ENCODE measurements around the gene PDE4D.
"Not testable (repeated sequence)": the region's sequence is repeated elsewhere in the genome, so short reads cannot be mapped to it uniquely, and the experiment has no call there.

The PDE4D gene

GRCh38 chr5:59703789-59704188, 189.7 kb downstream of the PDE4D start:
- no peak for DNase-seq (ENCODE audit: low read depth in 2 of 2)

GRCh38 chr5:59698207-59699178, 195.0 kb downstream of the PDE4D start:
- DNase-seq (ENCODE audit: low read depth in 2 of 2) = no peak

DNA sequence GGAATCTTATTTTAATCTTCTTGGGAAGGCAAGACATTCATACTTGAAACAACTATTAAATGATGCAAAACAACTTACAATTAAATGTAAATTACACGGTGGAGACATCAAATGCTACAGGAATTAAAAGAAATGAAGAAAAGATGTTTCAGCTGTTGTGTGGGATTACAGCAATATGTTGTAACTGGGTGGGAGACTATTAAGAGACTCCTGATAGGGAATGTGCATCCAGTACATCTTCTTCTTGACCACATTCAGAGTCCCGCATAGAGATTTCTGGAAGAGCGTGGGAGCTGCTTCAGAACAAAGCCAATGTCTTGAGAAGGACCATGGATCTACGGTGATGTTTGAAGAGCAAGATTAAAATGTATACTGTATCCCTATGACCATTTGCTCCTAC, 199.1 kb downstream of the PDE4D start:
- no peak for DNase-seq (ENCODE audit: low read depth in 2 of 2)

- no peak for DNase-seq (ENCODE audit: low read depth in 2 of 2)
Observed at GRCh38 chr5:59693492-59694309, 199.8 kb downstream of the PDE4D start.

DNA sequence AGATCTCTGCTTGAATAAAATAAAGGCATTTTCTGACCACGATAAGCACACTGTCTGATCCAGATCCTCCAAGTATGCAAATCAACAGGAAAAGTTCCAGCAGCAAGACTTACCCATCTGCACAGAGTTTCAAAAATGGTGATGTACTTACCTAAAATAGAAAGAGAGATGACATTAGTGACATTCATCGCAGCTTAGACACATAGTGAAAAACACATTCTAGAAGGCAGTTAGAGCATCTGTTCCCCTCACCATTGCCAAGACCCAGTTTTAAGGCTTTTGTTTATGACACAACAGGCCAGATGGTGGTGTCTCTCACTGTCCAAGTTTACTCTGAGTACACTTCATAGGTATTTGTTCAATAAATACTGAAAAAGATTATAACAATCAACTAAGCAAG, 207.7 kb downstream of the PDE4D start:
- DNase-seq (ENCODE audit: low read depth in 2 of 2) = no peak

GRCh38 chr5:59685191-59685530, 208.4 kb downstream of the PDE4D start:
- no peak for DNase-seq (ENCODE audit: low read depth in 2 of 2)

DNA sequence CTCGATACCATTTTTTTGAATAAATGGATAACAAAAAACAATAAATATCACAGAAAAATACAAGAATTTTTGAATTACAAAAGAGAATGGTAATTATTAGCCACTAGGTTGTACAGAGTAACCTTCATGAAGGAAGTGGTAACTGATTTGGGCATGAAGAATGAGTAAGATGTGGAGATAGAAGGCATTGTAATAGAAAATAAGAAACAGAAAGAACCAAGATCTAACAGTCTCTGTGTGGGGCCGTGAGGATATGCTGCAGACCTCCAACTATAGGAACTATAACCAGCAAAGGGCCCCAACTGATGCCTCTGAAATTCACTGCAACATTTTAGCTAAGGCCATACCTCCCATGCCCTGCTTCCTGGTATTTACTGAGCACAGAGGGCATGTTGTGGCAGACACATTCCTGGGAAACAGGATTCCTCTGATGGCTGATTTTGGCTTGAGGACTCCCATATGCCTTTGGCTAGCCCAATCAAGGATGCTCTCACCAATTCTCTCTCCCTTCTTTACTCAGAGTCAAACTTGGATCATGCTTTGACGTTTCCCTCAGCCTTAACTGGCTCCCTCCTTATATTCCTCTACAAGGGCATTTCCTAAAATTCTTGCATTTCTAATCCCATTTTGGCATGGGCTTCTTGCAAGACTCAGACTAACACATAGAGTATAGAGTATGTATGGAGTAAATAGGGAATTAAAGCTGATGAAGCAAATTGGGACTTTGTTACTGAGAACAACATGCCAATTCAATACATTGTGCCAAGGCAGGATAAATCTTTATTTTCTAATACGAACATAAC, 208.9 kb downstream of the PDE4D start:
- no peak for DNase-seq (ENCODE audit: low read depth in 2 of 2)

DNA sequence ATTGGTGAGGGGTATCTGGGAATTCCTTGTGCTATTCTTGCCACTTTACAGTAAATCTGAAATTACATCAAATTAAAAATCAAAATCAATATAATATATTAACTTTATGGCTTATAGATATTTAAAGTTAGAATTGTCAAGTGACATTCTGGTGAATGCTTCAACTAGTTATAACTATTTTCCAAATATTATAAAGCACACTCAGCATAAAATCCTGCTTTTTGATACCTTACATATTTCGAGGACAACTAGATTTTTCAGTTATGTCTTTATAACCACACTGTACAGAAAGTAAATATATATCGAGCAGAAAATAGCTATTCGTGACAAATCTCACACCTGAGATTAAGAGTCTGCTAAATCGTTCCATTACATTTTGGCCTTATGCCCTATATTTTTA, 210.2 kb downstream of the PDE4D start:
- DNase-seq (ENCODE audit: low read depth in 2 of 2) = no peak

DNA sequence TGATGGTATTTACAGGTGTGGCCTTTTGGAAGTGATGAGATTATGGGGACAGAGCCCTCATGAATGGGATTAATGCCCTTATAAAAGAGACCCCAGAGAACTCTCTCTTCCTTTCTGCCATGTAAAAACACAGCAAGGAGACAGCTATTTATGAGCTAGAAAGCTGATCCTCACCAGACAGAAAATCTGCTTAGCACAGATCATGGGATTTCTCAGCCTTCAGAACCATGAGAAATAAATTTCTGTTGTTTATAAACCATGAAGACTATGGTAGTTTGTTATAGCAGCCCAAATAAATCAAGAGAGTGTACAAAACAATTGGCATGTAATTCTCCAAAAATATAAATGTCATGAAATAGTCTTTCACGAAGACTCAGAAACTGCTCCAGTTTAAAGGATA, 211.0 kb downstream of the PDE4D start:
- no peak for DNase-seq (ENCODE audit: low read depth in 2 of 2)

DNA sequence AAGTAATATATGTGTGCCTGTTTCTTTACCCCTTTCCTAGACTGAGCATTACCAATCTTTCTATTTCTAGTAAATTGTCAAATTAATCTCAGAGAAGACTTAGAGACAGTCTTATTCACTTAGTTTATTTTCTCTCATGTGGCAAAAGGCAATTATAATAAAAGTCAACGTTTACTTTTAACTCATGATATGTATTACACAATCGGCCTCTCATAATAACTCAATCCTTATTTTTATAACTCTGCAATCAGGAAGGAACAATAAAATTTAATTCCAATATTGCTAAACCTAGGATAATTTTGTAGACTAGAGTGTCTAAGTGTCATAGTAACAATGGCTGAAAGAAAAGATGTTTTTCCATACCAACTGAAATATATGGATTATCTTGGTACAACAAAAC, 214.6 kb downstream of the PDE4D start:
- DNase-seq (ENCODE audit: low read depth in 2 of 2) = no peak

DNA sequence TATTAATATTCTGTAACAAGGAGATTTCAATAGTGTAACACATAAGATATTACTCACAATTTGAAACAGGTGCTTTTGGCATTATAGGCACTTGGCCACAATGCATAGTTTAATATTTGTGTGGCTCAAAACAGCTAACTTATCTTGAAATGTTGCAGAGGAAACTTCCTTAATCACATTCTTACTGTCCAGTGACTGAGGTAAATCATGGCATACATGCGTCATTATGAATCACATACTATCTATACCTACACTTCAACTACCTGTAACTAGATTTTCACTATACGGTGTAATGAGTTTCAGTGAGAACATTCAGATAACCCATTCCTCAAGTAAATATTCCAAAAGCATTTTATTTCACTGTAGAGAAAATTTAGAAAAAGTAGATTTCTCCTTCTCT, 218.8 kb downstream of the PDE4D start:
- DNase-seq (ENCODE audit: low read depth in 2 of 2) = no peak

DNA sequence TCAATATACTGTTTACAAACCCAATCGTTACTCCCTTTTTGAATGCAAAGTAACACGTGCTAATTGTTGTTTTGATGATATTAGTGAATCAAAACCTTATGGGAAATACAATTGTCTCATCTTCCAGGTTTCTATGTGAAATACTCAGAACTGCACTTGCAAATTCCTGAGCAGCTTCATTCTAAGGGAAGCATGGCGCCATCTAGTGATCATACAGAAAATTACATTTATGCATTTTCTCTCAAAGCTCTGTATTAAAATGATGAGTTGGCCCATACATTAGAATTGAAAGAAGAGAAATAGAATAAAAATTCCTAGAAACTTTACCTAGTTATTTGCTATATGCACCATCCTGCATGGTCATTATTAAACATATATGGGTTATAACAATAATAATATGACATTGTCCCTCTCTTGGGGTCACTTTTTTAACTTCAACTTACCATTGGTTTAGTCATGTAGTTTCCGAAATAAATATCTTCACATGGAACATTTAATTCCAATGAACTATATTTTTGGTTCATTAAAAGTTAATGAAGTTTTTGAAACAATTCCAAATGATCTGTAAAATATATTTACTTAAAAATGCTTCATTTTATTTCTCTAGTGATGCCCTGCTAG, 220.0 kb downstream of the PDE4D start:
- DNase-seq (ENCODE audit: low read depth in 2 of 2) = no peak

- DNase-seq (ENCODE audit: low read depth in 2 of 2) = no peak
Observed at GRCh38 chr5:59666440-59667068, 227.0 kb downstream of the PDE4D start.

DNA sequence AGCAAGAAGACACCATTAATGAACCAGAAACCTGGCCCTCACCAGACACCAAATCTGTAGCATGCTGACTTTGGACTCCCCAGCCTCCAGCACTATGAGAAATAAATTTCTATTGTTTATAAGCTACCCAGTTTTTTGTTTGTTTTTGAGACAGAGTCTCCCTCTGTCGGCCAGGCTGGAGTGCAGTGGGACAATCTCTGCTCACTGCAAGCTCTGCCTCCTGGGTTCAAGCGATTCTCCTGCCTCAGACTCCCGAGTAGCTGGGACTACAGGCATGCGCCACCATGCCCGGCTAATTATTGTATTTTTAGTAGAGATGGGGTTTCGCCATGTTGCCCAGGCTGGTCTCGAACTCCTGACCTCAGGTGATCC, 227.7 kb downstream of the PDE4D start:
- not testable (repeated sequence) for DNase-seq (ENCODE audit: low read depth in 2 of 2)

DNA sequence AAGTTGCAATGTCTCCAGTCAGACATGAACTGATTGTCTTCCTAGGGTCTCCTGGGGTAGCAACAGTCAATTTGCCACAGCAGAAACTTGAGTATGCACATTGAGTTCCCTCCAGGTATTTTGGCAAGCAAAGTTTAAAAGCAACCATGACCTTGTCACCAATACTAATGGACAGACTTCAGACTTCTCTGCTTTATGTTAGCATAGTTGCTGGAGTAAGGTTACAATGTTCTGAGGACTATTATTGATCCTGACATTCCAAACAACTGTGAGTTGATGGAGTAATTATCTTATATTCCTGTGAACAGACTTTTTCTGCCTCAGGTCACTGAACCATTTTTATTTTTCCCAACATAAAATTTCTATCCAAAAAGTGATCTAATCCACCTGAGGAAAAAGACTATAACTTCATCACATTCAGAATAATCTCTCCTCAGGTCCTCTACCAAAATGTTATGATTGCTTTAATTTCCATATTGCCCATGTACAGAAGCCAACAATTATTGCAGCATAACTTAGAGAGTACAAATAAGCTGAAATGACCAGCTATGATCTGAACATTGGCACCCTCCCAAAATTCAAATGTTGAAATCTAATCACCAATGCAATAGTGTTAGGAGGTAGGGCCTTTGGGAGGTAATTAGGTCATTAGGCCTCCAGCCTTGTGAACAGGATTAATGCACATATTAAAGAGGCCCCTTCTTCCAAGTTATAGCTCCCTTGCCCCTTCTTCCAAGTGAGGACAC, 228.3 kb downstream of the PDE4D start:
- DNase-seq (ENCODE audit: low read depth in 2 of 2) = no peak

- DNase-seq (ENCODE audit: low read depth in 2 of 2) = no peak
Observed at GRCh38 chr5:59661954-59662615, 231.4 kb downstream of the PDE4D start.

DNA sequence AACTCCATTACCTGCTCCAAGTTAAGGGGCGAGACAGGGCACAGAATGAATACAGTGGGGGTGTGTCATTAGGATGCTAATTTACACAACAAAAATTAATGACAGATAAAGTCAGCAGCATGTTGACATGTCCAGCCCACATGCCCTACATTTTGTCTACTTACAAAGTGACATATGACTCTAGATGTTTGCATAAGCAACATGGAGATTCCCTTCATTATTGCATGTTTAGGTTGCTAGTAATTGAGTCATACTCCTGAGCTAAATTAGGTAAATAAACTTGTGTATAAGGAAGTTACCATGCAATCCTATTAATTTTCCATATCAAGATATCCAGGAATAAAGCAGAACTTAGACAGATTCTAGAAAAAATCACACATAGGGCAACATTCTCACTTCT, 232.2 kb downstream of the PDE4D start:
- DNase-seq (ENCODE audit: low read depth in 2 of 2) = no peak

DNA sequence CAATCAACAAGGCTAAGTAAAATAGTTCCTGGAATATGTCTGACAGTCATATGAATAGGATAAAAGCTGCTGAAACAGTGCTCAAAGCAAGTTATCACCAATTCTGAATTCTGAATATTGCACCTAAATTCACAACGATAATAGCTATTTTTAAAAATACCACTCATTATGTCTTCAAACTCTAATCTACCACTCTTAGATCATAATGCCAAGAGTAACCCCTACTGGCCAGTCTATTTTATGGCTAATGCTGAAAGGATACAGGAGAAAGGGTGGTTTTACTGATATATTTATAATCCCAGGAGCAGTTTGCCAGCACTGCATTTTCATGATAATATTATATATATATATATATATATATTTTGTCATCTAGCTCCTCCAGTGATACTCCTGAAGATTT, 232.8 kb downstream of the PDE4D start:
- DNase-seq (ENCODE audit: low read depth in 2 of 2) = no peak

DNA sequence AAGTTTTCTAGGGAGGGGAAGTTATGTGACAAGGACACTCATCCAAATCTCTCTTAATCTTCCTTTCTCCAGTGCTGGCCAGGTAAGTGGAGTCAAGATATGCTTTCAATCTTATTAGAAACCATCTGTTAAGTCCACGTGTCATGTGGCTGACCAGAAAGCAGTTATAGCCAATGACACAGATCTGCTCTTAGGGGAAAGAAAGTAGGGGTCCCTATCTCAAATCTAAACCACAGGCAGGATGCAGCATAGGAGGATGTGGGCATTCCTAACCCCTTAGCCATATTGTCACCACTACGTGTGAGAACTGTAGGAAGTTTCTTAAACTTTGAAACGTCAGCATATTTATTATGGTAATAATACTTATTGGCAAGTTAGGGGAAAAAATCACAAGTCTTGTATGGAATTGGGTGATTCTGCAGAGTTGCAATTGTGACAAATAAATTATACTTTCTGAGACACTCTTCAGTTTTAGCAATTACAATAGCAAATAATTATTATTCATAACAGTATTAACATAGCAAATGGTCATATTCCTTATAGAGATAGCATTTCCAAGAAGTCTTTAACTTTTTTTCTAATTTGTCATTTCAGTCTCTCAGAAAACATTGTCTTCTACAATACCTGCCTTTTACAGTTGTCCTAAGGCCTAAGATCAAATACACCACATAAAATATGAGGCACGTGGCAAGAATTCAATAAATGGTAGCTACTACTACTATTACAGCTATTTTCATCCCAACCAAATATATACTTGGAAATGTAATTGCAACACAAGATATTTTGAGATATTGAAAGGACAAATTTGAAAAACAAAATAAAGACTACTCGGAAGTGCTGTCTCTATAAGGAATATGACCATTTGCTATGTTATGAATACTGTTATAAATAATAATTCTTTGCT, 236.9 kb downstream of the PDE4D start:
- no peak for DNase-seq (ENCODE audit: low read depth in 2 of 2)

All from stimulated activated CD8-positive, alpha-beta memory T cell treated with anti-CD3 and anti-CD28 coated beads, Interleukin-7, amount 100 ng/mL, for 1 hour (primary cell).